Ascending aorta (tissue), 2 donors: ENCODE results near the gene AGAP1. TPM values are rescaled to one million over a fixed set of nuclear protein-coding genes. Genes with fewer than 3 reads are reported as not detected.

Experiments
- DNase-seq, 2 donors: peaks; one replicate each; pipeline ENCODE4 v3.0.0-alpha.2; 2019; ENCODE audit warnings: low spot score in 2 of 2
- H3K27ac ChIP-seq, 2 donors: fragments of 200-600 bp; sonication (generic); one replicate each; pipeline ENCODE4 v1.5.1; 2016 to 2017; ENCODE audit warnings: mild to moderate bottlenecking in 1 of 2
- H3K27me3 ChIP-seq: fragments of 200-600 bp; sonication (generic); one replicate; pipeline ENCODE4 v1.5.1; 2017
- H3K36me3 ChIP-seq, 2 donors: fragments of 200-600 bp; sonication (generic); one replicate each; pipeline ENCODE4 v1.5.1; 2016
- H3K4me1 ChIP-seq, 2 donors: fragments of 200-600 bp; sonication (generic); one replicate each; pipeline ENCODE4 v1.5.1; 2016 to 2017; ENCODE audit warnings: mild to moderate bottlenecking in 1 of 2
- H3K4me3 ChIP-seq, 2 donors: fragments of 200-600 bp; sonication (generic); one replicate each; pipeline ENCODE4 v1.5.1; 2016 to 2017; ENCODE audit warnings: mild to moderate bottlenecking in 1 of 2
- H3K9me3 ChIP-seq, 2 donors: fragments of 200-600 bp; sonication (generic); one replicate each; pipeline ENCODE4 v1.5.1; 2016
- CTCF ChIP-seq, 3 experiments: fragments of 200-600 bp in 2 of 3; fragments of 450-650 bp in 1 of 3; sonication (generic) in 2 of 3; IDR thresholded peaks; one replicate each; pipeline ENCODE4 v1.5.1; 2016 to 2019; ENCODE audit warnings: antibody characterized with exemption in 3 of 3, mild to moderate bottlenecking in 1 of 3, moderate library complexity in 1 of 3
- intact Hi-C: fragments of 100-400 bp; cut with DNase I; formaldehyde crosslinking; loops from one replicate; pipeline ENCODE4 v1.15.1; 2023
- total RNA-seq: library from RNA; depleted of rRNA; stranded (reverse); fragments of >200 nt; gene quantifications from one replicate; pipeline ENCODE4 v1.1.0, GENCODE V29; 2016

The AGAP1 gene
- total RNA-seq, 1 donor from 2014 or later: 19.7 TPM

- no peak for TF ChIP-seq CTCF (IDR thresholded peaks at IDR 0.05)
- no peak overlapping the region for H3K4me3 ChIP-seq
- intact Hi-C loops: no loop called here
- no peaks in the 10 kb centered on the region for H3K9me3 ChIP-seq
- H3K4me1 ChIP-seq: no peaks in the 10 kb centered on the region
- no peak for DNase-seq
- no peak overlapping the region for H3K27ac ChIP-seq
- H3K36me3 ChIP-seq: no peaks in the 10 kb centered on the region
- H3K27me3 ChIP-seq: no peaks in the 10 kb centered on the region
Observed at GRCh38 chr2:235923859-235924674, 430.2 kb downstream of the AGAP1 start.

DNA sequence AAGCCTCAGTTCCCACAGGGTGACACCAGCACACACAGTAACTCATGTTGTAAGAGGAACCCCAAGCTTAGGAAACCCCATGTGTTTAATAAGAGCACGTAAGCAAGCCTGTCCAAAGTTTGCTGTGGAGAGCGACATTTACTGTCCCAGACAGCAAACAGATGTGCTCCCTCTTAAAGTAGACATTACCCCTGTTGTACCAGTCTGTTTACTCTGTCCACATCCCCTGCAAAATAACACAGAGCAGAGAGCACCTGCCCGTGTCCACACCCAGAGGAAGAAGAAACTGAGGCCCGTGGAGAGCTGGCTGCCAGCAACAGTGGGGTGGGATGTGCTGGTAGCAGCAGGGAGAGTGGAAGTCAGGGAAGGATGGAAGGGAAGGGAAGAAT, 430.8 kb downstream of the AGAP1 start:
- no peaks in the 10 kb centered on the region for H3K4me1 ChIP-seq
- no peaks in the 10 kb centered on the region for H3K27me3 ChIP-seq
- H3K27ac ChIP-seq: no peak overlapping the region
- H3K36me3 ChIP-seq: no peaks in the 10 kb centered on the region
- no peak for DNase-seq
- no peaks in the 10 kb centered on the region for H3K9me3 ChIP-seq
- no peak overlapping the region for H3K4me3 ChIP-seq
- intact Hi-C loops: no loop called here
- TF ChIP-seq CTCF (IDR thresholded peaks at IDR 0.05): no peak

- Histone ChIP-seq H3K4me3 (no peak overlapping the region), H3K4me1 (no peaks in the 10 kb centered on the region), H3K27me3 (no peaks in the 10 kb centered on the region), H3K9me3 (no peaks in the 10 kb centered on the region), H3K36me3 (peaks cover 0 to 2% of the 10 kb centered on the region in 2 donors), H3K27ac (no peak overlapping the region)
- intact Hi-C loops: no loop called here
- DNase-seq: no peak
- TF ChIP-seq CTCF (IDR thresholded peaks at IDR 0.05): no peak
Observed at GRCh38 chr2:235925250-235925919, 431.5 kb downstream of the AGAP1 start.

DNA sequence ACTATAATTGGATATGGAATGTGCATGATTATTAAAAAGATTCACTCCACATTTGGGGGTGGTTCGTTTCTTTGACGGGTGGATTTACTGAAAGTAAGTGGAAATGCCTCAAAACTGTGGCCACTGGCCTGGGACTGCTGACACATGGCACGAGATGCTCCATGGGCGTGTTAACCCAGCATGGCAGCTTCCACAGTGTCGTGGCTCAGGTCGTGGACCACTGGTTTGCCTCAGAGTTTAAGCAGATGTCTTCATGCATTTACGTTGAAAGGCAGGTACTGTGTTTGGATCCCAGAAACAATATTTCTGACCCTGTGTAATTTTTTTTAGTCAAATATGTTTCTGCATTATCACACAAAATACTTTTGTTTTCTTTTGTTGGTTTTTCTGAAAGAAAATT, 432.4 kb downstream of the AGAP1 start:
- no peak for DNase-seq
- Histone ChIP-seq H3K27me3 (no peaks in the 10 kb centered on the region), H3K4me3 (no peak overlapping the region), H3K9me3 (no peaks in the 10 kb centered on the region), H3K4me1 (no peaks in the 10 kb centered on the region), H3K27ac (no peak overlapping the region), H3K36me3 (peaks cover 0 to 10% of the 10 kb centered on the region in 2 donors)
- intact Hi-C loops: no loop called here
- TF ChIP-seq CTCF (IDR thresholded peaks at IDR 0.05): no peak

GRCh38 chr2:235928751-235929370, 435.0 kb downstream of the AGAP1 start:
- no peaks in the 10 kb centered on the region for H3K4me1 ChIP-seq
- intact Hi-C loops: no loop called here

More at GRCh38 chr2:235928751-235929370, 435.0 kb downstream of the AGAP1 start:
- Histone ChIP-seq H3K27ac (no peak overlapping the region), H3K36me3 (peaks cover 6 to 21% of the 10 kb centered on the region in 2 donors), H3K4me3 (no peak overlapping the region), H3K9me3 (no peaks in the 10 kb centered on the region), H3K27me3 (no peaks in the 10 kb centered on the region)
- TF ChIP-seq CTCF (IDR thresholded peaks at IDR 0.05): no peak
- no peak for DNase-seq
